HG03159 (cell line): ENCODE data around the gene TGFB2.
A peak's percentile ranks its signal among the peaks of the same experiment; 100 is the strongest.

Experiments used
- ATAC-seq: cut with Tn5 transposase; IDR thresholded peaks from one replicate; pipeline ENCODE4 v1.9.1; 2021; ENCODE audit warnings: mild to moderate bottlenecking, moderate library complexity; ENCODE audit not compliant: unreplicated experiment

The TGFB2 gene

GRCh38 chr1:218330043-218330623 lies 15.0 kb upstream of the TGFB2 start:
- ATAC-seq: peak; percentile 77

- ATAC-seq: no peak
Observed at GRCh38 chr1:218332416-218332815, 12.7 kb upstream of the TGFB2 start.

GRCh38 chr1:218336328-218336727 lies 8.8 kb upstream of the TGFB2 start:
- ATAC-seq: no peak

- peak; percentile 79 for ATAC-seq
Observed at GRCh38 chr1:218339267-218339831, 5.8 kb upstream of the TGFB2 start.

- ATAC-seq: no peak
Observed at GRCh38 chr1:218341325-218341724, 3.8 kb upstream of the TGFB2 start.

- no peak for ATAC-seq
Observed at GRCh38 chr1:218342091-218342490, 3.0 kb upstream of the TGFB2 start.

- ATAC-seq: peak; percentile 72
Observed at GRCh38 chr1:218345673-218346390, 696 bp downstream of the TGFB2 start.

GRCh38 chr1:218346391-218347204 lies 1.5 kb downstream of the TGFB2 start:
- no peak for ATAC-seq

GRCh38 chr1:218347336-218347722 lies 2.2 kb downstream of the TGFB2 start:
- no peak for ATAC-seq

GRCh38 chr1:218347723-218348627 lies 2.8 kb downstream of the TGFB2 start:
- ATAC-seq: no peak

- no peak for ATAC-seq
Observed at GRCh38 chr1:218348628-218349071, 3.5 kb downstream of the TGFB2 start.

GRCh38 chr1:218349348-218350034 lies 4.4 kb downstream of the TGFB2 start:
- ATAC-seq: no peak

- ATAC-seq: no peak
Observed at GRCh38 chr1:218350035-218350525, 4.9 kb downstream of the TGFB2 start.

- no peak for ATAC-seq
Observed at GRCh38 chr1:218350801-218351266, 5.7 kb downstream of the TGFB2 start.

GRCh38 chr1:218351391-218352074 lies 6.4 kb downstream of the TGFB2 start:
- ATAC-seq: peak; percentile 89

- no peak for ATAC-seq
Observed at GRCh38 chr1:218352075-218352438, 6.9 kb downstream of the TGFB2 start.

GRCh38 chr1:218353656-218354055 lies 8.5 kb downstream of the TGFB2 start:
- no peak for ATAC-seq

GRCh38 chr1:218355278-218355677 lies 10.1 kb downstream of the TGFB2 start:
- no peak for ATAC-seq
